ENCODE measurements around the gene FOXO1. TPM values are rescaled to one million over a fixed set of nuclear protein-coding genes. Genes with fewer than 3 reads are reported as not detected.

FOXO1 gene
- total and polyA plus RNA-seq, 10 donors, result 7.1 to 58.9 (median 47.2) TPM

DNA sequence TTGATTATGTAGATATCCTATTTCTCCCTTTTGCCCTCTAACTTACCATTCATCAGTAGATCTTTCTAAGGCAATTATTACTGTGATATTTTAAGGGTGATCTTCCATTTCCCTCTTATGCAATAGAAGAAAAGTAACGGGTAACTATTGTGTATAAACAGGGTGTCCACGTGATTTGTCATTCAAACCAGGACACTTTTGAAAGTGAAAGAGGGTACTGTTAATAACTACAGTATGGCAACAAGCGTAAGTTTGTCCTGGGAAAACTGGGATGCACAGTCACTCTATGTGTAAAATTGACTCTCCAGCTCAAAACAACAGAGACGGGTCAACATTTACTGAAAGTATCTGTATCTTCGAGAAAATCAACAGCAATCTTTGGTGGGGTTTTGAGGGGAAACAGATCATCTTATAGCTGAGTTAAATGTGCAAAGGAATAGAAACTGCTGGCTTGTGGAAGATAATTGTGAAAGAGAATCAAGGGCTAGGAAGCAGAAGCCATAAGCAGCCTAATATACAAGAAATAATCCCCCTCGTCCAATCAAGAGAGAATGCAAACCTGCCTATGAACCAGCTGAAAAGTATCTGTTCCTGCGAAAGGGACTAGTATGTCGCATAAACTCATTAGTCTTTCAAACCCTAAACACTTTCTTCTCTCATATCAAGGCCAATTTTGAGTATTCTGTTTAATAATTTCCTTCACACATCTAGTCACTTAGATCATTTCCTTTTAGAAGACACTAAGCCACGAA, 126.7 kb downstream of the FOXO1 start:
- no peaks in the 10 kb centered on the region for H3K9me3 ChIP-seq
- H3K27me3 ChIP-seq (replicated peaks in 1 of 7), result no peaks in the 10 kb centered on the region
- peak overlapping the region in 7 of 8 donors; percentile 9 to 61 (median 51) for H3K27ac ChIP-seq
- DNase-seq, result no peak
- H3K4me1 ChIP-seq, result peaks cover 0 to 27% (median 16%) of the 10 kb centered on the region in 6 donors
- WGBS, 5 donors, result 60 to 76% (median 66%) methylated on average over 9 of the region's 9 CpGs
- H3K4me3 ChIP-seq, result peak overlapping the region in 1 of 8 donors; percentile 33
- H3K36me3 ChIP-seq, result no peaks in the 10 kb centered on the region
- intact Hi-C loops (cut with DNase I; ENCODE audit: low total_unique reads), result no loop called here
- no peak for TF ChIP-seq POLR2AphosphoS5 (IDR thresholded peaks at IDR 0.05)
- TF ChIP-seq POLR2A (IDR thresholded peaks at IDR 0.05), result no peak
- TF ChIP-seq, protein P1, sequence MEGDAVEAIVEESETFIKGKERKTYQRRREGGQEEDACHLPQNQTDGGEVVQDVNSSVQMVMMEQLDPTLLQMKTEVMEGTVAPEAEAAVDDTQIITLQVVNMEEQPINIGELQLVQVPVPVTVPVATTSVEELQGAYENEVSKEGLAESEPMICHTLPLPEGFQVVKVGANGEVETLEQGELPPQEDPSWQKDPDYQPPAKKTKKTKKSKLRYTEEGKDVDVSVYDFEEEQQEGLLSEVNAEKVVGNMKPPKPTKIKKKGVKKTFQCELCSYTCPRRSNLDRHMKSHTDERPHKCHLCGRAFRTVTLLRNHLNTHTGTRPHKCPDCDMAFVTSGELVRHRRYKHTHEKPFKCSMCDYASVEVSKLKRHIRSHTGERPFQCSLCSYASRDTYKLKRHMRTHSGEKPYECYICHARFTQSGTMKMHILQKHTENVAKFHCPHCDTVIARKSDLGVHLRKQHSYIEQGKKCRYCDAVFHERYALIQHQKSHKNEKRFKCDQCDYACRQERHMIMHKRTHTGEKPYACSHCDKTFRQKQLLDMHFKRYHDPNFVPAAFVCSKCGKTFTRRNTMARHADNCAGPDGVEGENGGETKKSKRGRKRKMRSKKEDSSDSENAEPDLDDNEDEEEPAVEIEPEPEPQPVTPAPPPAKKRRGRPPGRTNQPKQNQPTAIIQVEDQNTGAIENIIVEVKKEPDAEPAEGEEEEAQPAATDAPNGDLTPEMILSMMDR (IDR thresholded peaks at IDR 0.05 in 8 of 11, conservative IDR thresholded peaks at IDR 0.05 in 3 of 11), result no peak

GRCh38 chr13:40537146-40537895, 129.1 kb downstream of the FOXO1 start:
- Histone ChIP-seq H3K27ac (no peak overlapping the region), H3K4me1 (peaks cover 0 to 27% (median 16%) of the 10 kb centered on the region in 6 donors), H3K36me3 (no peaks in the 10 kb centered on the region), H3K9me3 (no peaks in the 10 kb centered on the region), H3K27me3 (replicated peaks in 1 of 7) (no peaks in the 10 kb centered on the region), H3K4me3 (no peak overlapping the region)
- 76 to 92% (median 86%) methylated on average over 13 of the region's 13 CpGs for WGBS, 5 donors
- intact Hi-C loops (cut with DNase I; ENCODE audit: low total_unique reads), result no loop called here
- TF ChIP-seq POLR2A (IDR thresholded peaks at IDR 0.05), result no peak
- TF ChIP-seq POLR2AphosphoS5 (IDR thresholded peaks at IDR 0.05), result peak in 1 of 3 donors; percentile 28
- no peak for DNase-seq

GRCh38 chr13:40536443-40537113, 129.9 kb downstream of the FOXO1 start:
- H3K36me3 ChIP-seq, result no peaks in the 10 kb centered on the region
- H3K4me1 ChIP-seq, result peaks cover 0 to 27% (median 16%) of the 10 kb centered on the region in 6 donors
- WGBS, 5 donors, result 82 to 95% (median 87%) methylated on average over 9 of the region's 9 CpGs
- TF ChIP-seq POLR2A (IDR thresholded peaks at IDR 0.05) (no peak), POLR2AphosphoS5 (IDR thresholded peaks at IDR 0.05) (no peak)
- TF ChIP-seq, protein P1 (IDR thresholded peaks at IDR 0.05 in 8 of 11, conservative IDR thresholded peaks at IDR 0.05 in 3 of 11), result no peak
- H3K9me3 ChIP-seq, result no peaks in the 10 kb centered on the region
- H3K27me3 ChIP-seq (replicated peaks in 1 of 7), result no peaks in the 10 kb centered on the region
- intact Hi-C loops (cut with DNase I; ENCODE audit: low total_unique reads), result no loop called here
- H3K27ac ChIP-seq, result no peak overlapping the region
- no peak overlapping the region for H3K4me3 ChIP-seq
- DNase-seq, result no peak

- WGBS, 5 donors, result 93 to 96% (median 96%) methylated on average over 27 of the region's 27 CpGs
- DNase-seq, result no peak
- intact Hi-C loops (cut with DNase I; ENCODE audit: low total_unique reads), result no loop called here
- Histone ChIP-seq H3K27me3 (replicated peaks in 1 of 7) (no peaks in the 10 kb centered on the region), H3K27ac (no peak overlapping the region), H3K4me3 (no peak overlapping the region), H3K4me1 (peaks cover 0 to 20% (median 12%) of the 10 kb centered on the region in 6 donors), H3K36me3 (no peaks in the 10 kb centered on the region), H3K9me3 (no peaks in the 10 kb centered on the region)
- TF ChIP-seq POLR2AphosphoS5 (IDR thresholded peaks at IDR 0.05), result peak in 1 of 3 donors; percentile 31
- TF ChIP-seq POLR2A (IDR thresholded peaks at IDR 0.05), result no peak
Observed at GRCh38 chr13:40535345-40535836, 131.1 kb downstream of the FOXO1 start.
